COLO668 (cell line): Measurements from ENCODE around the gene SYNM.

ENCODE experiments used
- DNase-seq: peaks from one replicate; lab custom pipeline; 2025; ENCODE audit not compliant: unreplicated experiment; lab: John Stamatoyannopoulos, UW

SYNM gene

DNA sequence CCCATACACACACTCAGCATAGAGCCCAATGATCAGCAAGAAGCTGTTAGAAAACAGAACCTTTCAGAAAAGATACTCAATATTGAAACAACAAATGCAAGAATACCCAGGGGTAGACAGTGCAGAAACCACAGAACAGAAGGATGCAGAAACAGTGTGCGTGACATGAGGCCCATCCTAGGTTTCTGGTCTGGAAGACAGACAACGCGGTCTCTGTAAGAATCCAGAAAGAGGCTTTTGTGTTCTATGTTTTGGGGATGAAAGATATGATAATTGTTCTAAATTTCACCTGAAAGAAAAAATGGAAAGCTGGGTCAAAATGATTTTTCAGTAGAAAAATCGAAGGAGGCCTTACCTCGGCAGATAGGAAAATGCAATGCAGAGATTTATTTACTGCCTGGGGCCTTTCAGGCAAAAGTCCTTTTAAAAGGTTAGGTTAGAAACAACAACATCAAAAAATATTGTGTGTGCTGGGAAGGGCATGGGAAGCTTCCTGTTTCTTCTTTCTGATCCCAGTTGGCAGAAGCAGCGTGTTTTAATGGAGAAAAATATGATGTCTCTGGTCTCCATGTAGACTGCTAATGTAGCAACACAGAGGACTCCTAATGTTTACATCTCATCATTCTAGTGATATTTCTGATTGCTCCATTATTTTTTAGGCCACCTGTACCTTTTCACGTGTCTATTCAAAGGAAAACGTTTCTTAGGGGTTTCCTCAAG lies 17.0 kb downstream of the SYNM start:
- no peak for DNase-seq

DNA sequence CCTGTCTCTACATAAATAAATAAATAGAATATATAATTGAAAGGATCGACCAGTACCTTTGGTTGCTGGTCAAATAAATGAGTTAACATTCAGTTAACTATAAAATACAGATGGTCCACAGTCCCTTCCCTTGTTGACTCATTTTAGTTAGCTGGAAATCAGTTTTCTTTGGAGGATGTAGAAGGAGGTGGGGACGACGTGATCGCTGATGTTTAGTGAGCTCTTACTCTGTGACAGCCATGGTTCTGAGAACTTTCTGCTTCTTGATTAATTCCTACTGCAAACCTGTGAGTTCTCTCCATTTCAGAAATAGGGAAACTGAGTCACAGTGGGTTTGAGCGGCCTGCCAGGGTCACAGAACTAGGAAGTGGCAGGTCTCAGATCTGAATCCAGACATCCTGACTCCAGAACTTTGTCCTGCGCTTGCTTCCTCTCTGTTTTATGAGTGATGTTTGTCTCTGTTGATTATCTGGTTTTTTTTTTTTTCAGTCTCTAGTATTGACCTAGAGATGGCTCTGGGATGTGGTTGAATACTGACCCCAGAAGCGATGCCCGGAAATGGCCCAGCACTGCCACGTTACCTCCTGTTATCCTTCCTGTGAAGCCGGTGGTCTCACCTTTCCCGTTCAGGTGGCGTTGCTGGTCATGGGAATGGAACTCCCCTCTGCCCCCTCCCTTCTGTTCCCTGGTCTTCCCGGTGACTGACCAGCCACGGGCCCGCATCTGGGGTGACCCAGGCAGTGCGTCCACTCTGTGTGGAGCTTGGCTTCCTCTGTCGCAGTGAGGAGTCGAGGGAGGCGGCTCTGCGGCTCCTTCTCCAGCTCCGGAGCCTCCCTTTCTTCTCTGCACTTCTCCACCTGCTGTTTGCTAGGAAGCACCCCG lies 18.2 kb downstream of the SYNM start:
- no peak for DNase-seq

DNA sequence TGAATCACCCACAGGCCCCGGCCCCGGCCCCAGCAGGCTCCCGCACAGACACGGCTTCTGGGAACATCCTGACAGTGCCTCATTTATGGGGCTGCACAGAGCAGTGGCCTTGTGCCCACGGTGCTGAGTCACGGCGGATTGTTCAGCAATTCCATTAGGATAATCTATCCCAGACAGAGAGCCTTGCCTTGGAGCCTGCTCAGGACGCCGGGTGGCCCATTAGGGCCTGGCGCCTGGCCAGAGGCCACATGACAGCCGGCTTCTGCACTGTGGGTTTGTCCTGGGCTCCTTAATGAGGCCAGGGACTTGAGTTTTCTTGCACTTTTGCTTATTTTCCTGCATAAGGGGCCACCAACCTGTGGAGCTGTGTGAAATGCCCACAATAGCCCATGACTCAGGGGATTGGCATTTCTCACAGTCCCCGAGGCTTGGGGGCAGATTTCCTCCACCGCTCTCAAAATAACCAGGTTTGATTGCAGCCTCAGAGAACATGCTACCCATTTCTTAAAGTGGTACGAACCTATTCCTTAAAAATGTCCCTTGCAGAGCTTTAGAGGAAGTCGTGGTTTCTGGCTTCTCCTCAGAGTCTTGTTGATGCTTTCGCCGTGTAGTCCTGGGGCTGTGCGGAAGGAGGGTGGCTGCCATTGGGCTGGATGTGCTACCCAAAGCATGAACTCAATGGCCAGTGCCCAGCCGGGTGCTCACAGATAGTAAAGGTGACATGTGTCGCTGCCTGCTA lies 19.0 kb downstream of the SYNM start:
- peak; percentile 56 for DNase-seq

DNA sequence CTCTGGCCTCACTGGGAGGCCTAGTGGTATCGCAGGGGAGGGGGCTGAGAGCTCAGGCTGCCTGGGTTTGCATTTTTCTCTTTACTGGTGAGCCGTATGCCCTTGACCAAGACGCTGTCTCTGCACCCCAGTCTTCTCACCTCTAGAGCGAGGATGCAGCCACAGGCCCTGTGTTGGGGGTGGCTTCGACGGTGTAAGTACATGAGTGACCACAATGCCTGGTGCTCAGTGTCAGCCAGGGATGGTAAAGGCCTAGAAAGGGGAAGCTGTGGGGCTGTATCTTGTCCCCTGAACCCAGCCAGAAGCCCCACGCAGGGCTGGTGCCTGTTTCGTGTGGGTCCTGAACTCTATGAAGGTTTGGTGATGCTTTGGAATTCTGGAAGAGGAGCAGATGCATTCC lies 19.8 kb downstream of the SYNM start:
- no peak for DNase-seq

DNA sequence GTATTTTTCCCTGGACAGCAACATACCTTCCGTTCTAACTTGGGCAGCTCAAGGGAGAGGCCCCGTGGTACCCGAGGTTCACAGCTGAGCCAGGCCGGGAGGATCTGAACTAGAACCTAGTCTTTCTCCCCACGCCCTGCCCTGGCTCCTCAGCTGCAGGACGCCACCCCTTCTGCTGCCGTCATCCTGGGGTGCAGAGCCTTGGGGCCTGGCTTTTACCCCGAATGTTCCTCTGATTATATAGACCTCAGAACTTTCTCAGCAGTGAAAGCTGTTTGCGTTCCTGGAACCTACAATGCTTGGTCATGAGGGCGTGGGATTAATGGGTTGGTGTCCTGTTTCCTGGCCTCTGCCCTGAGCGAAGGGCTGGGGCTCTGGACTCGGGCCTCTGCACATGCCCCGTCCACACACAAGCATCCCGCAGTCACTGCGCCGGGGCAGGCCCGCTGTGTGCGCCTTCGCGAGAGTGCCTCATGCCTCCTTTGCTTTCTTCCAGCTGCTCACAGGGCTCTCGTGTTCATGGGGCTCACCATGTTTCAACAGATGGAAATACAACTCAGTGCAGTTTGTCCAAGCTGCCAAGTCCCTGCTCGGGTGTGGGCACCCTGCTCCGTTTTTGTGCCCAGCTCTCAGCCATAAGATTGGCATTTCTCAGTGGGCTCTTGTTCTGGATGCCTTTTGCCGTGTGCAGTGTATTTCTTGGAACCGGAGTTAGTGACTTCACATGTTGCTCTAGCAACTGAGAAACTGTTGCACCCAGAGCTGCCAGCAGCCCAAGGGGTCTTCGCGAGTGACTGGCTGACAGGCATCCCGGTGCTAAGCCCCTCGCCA lies 20.4 kb downstream of the SYNM start:
- DNase-seq, result no peak

GRCh38 chr15:99126131-99126588 lies 21.3 kb downstream of the SYNM start:
- no peak for DNase-seq

GRCh38 chr15:99126930-99127329 lies 22.1 kb downstream of the SYNM start:
- DNase-seq, result no peak

DNA sequence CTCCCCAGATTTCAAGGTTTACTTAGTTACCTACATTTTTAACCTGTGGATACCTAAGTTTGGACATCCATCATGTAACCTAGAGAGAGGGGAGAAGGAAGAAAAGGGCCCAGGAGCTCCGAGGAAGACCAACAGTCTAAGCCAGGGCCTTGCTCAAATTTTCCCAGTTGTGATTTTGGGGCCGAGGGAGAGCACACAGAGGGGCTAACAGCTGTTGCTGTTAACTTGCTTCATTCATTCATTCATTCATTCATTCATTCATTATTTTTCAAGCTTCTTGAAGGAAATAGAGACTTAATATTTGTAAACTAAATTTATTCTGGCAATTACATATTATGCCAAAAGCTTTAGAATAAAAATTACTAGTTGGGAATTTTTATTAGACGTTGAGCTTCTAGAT lies 22.9 kb downstream of the SYNM start:
- DNase-seq, result no peak

DNA sequence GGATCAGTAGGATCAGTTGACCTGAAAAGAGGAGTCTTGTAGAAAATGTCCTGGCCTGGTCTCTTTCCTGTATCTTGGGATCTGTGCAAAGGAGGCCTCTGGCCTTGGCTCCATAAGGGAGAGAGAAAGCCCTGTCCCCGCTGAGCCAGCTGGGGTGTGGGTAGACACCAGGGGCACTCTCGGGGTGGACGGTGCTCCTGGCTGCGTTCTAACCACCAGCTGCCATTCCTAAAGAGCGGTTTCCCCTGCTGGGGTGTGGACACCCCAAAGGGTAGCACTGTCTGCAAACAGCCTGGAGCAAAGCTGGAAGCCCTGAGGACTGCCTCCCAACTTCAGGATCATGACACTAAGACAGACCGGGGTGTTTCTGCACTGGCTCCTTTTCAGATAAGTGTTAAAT lies 23.5 kb downstream of the SYNM start:
- DNase-seq, result no peak

- no peak for DNase-seq
These were observed 24.8 kb downstream of the SYNM start for GRCh38 chr15:99129644-99130043.

- no peak for DNase-seq
These were observed 25.4 kb downstream of the SYNM start for GRCh38 chr15:99130314-99130713.

DNA sequence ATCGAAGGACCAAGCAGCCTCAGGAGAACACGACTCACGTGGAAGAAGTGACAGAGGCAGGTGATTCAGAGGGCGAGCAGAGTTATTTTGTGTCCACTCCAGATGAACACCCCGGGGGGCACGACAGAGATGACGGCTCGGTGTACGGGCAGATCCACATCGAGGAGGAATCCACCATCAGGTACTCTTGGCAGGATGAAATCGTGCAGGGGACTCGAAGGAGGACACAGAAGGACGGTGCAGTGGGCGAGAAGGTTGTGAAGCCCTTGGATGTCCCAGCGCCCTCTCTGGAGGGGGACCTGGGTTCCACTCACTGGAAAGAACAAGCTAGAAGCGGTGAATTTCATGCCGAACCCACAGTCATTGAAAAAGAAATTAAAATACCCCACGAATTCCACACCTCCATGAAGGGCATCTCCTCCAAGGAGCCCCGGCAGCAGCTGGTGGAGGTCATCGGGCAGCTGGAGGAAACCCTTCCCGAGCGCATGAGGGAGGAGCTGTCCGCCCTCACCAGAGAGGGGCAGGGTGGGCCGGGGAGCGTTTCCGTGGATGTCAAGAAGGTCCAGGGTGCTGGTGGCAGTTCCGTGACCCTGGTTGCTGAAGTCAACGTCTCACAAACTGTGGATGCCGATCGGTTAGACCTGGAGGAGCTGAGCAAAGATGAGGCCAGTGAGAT lies 26.0 kb downstream of the SYNM start:
- no peak for DNase-seq

DNA sequence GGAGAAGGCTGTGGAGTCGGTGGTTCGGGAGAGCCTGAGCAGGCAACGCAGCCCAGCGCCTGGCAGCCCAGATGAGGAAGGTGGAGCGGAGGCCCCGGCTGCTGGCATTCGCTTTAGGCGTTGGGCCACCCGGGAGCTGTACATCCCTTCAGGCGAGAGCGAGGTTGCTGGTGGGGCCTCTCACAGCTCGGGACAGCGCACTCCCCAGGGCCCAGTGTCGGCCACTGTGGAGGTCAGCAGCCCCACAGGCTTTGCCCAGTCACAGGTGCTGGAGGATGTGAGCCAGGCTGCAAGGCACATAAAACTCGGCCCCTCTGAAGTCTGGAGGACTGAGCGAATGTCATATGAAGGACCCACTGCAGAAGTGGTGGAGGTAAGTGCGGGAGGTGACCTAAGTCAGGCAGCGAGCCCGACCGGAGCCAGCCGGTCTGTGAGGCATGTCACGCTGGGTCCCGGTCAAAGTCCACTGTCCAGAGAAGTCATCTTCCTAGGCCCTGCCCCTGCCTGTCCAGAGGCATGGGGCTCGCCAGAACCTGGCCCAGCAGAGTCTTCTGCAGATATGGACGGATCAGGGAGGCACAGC lies 26.7 kb downstream of the SYNM start:
- no peak for DNase-seq

DNA sequence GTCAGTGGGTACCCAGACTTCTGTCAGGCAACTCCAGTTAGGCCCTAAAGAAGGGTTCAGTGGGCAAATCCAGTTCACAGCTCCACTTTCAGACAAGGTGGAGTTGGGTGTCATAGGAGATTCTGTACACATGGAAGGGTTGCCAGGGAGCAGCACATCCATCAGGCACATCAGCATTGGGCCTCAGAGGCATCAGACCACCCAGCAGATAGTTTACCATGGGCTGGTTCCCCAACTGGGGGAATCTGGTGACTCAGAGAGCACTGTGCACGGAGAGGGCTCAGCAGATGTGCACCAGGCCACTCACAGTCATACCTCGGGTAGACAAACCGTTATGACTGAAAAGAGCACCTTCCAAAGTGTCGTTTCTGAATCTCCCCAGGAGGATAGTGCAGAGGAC lies 27.2 kb downstream of the SYNM start:
- DNase-seq, result no peak

DNA sequence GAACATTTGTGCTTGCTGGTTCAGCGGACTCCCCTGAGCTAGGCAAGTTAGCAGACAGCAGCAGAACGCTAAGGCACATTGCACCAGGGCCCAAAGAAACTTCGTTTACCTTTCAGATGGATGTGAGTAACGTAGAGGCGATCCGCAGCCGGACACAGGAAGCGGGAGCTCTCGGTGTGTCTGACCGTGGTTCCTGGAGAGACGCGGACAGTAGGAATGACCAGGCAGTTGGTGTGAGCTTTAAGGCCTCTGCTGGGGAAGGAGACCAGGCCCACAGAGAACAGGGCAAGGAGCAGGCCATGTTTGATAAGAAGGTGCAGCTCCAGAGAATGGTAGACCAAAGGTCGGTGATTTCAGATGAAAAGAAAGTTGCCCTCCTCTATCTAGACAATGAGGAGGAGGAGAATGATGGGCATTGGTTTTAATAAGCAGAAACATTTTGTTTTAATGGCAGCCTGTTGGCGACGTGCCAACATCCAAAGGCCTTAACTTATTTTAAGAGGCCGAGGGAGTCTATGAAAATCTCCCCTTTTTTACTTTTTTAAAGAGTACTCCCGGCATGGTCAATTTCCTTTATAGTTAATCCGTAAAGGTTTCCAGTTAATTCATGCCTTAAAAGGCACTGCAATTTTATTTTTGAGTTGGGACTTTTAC lies 27.9 kb downstream of the SYNM start:
- DNase-seq, result no peak

GRCh38 chr15:99134317-99134821 lies 29.5 kb downstream of the SYNM start:
- no peak for DNase-seq

GRCh38 chr15:99135194-99135593 lies 30.3 kb downstream of the SYNM start:
- DNase-seq, result peak; percentile 7

DNA sequence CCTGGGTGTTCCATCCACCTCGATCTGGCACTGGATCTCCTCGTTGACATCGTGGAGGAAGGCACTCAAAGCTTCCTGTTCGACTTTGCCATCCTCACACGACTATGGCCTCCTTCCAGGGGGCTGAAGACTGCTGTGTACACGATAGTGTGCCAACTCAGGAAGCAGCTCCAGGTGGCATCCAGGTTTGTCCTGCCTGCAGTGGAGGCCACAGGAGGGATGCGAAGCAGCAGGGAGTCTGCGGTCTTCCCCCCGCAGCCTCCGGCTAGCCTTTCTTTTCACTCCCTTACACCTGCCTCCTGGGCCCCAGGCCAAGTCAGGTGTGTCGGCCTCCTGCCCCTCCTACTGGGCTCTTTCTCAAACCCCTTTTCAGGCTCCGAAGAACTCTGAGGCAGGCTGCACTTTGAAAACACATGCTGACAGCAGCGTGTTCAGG lies 32.2 kb downstream of the SYNM start:
- DNase-seq, result peak; percentile 88

- DNase-seq, result no peak
These were observed 33.0 kb downstream of the SYNM start for GRCh38 chr15:99137877-99138276.
